ENCODE measurements around the gene APBB2.

DNA sequence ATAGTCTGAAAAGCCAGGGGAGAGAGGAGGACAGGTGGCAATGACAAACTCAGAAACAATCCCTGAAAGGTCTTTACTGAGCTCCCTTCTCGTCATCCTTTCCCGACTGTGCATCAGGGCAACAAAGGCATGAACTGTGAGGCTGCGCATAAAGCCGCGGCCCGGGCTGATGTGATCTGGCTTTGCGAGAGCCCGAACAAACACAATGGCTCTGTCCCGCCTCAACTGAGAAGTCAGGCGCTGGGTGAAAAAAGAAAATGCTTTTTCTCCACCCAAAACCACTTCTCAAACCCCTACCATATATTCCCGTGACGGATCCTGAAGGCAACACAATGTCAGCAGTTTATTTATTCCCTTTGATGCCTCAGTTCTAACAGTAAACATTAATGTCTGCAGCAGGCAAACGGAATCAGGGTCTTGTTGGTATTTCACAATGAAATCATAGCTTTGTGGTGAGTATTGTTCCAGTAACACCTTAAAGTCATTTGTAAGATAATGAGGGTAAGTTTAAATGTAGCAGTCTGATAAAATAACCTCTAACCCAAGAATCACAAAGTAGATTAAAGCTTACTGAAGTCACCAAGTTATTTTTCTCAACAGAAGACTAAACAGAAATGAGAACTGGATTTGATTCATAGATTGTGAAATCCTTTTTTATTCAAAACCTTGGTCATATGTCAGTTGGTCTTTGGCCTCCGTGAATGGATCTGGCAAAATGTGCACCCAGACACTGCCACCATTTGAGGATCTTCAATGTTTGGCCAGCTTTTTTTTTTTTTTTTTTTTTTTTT lies 67.4 kb downstream of the APBB2 start:
- TF ChIP-seq CBX5 (IDR thresholded peaks at IDR 0.05; ENCODE audit: low read depth, low read length) (no peak), POLR2AphosphoS5 (IDR thresholded peaks at IDR 0.05; ENCODE audit: low read depth, low read length) (no peak), SIN3A (conservative IDR thresholded peaks at IDR 0.05 in 1 of 2, IDR thresholded peaks at IDR 0.05 in 1 of 2; ENCODE audit: low read depth in 1 of 2, low read length in 2 of 2) (no peak), MAFK (IDR thresholded peaks at IDR 0.05; ENCODE audit: low read depth, low read length) (no peak), JUND (IDR thresholded peaks at IDR 0.05; ENCODE audit: low read length) (no peak), CHD1 (IDR thresholded peaks at IDR 0.05; ENCODE audit: low read depth, low read length) (no peak), KDM1A (IDR thresholded peaks at IDR 0.05; ENCODE audit: borderline replicate concordance, low read length) (no peak), EP300 (IDR thresholded peaks at IDR 0.05; ENCODE audit: borderline replicate concordance in 1 of 2, low read depth in 2 of 2, low read length in 2 of 2) (no peak), EZH2 (IDR thresholded peaks at IDR 0.05; ENCODE audit: low read depth, low read length, severe bottlenecking) (no peak), CHD2 (IDR thresholded peaks at IDR 0.05; ENCODE audit: low read length) (no peak), JUN (IDR thresholded peaks at IDR 0.05; ENCODE audit: low read depth, low read length) (no peak)
- TF ChIP-seq, protein P1, sequence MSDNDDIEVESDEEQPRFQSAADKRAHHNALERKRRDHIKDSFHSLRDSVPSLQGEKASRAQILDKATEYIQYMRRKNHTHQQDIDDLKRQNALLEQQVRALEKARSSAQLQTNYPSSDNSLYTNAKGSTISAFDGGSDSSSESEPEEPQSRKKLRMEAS (IDR thresholded peaks at IDR 0.05): no peak
- TF ChIP-seq, protein P2, sequence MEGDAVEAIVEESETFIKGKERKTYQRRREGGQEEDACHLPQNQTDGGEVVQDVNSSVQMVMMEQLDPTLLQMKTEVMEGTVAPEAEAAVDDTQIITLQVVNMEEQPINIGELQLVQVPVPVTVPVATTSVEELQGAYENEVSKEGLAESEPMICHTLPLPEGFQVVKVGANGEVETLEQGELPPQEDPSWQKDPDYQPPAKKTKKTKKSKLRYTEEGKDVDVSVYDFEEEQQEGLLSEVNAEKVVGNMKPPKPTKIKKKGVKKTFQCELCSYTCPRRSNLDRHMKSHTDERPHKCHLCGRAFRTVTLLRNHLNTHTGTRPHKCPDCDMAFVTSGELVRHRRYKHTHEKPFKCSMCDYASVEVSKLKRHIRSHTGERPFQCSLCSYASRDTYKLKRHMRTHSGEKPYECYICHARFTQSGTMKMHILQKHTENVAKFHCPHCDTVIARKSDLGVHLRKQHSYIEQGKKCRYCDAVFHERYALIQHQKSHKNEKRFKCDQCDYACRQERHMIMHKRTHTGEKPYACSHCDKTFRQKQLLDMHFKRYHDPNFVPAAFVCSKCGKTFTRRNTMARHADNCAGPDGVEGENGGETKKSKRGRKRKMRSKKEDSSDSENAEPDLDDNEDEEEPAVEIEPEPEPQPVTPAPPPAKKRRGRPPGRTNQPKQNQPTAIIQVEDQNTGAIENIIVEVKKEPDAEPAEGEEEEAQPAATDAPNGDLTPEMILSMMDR (IDR thresholded peaks at IDR 0.05; ENCODE audit: control extremely low read depth in 1 of 3, insufficient read depth in 1 of 3, low read depth in 1 of 3, low read length in 3 of 3): no peak

Data from H1 (cell line).